Hematopoietic multipotent progenitor cell treated with erythropoietin and hydrocortisone succinate and interleukin-3 and kit ligand, for 8 days (in vitro differentiated cells): ENCODE results near the gene BMPER.

Experiments used
- DNase-seq: peaks from one replicate; pipeline ENCODE4 v3.0.0-alpha.2; 2015

Gene BMPER

GRCh38 chr7:34191162-34191561 lies 285.8 kb downstream of the BMPER start:
- DNase-seq = no peak

- no peak for DNase-seq
Measured at GRCh38 chr7:34191771-34192479, 286.6 kb downstream of the BMPER start.

GRCh38 chr7:34192906-34193305 lies 287.6 kb downstream of the BMPER start:
- no peak for DNase-seq

GRCh38 chr7:34198231-34198641 lies 292.9 kb downstream of the BMPER start:
- DNase-seq = no peak
